Measurements from ENCODE around the gene CACNB4. TPM values are rescaled to one million over a fixed set of nuclear protein-coding genes. Genes with fewer than 3 reads are reported as not detected.

CACNB4 gene
- total and polyA plus RNA-seq, 12 donors, result 0.09 to 0.95 (median 0.38) TPM

- no peak for TF ChIP-seq CTCF (IDR thresholded peaks at IDR 0.05)
- Histone ChIP-seq H3K27me3 (no peaks in the 10 kb centered on the region), H3K4me3 (no peak overlapping the region), H3K27ac (no peak overlapping the region), H3K36me3 (peaks cover 0 to 87% (median 21%) of the 10 kb centered on the region in 9 donors), H3K4me1 (peaks cover 0 to 20% (median 12%) of the 10 kb centered on the region in 9 donors), H3K9me3 (no peaks in the 10 kb centered on the region)
- intact Hi-C loops (cut with DNase I), result no loop called here
- DNase-seq (no peak), ATAC-seq (no peak)
- WGBS, 2 donors, result 98 to 99% methylated on average over 1 of the region's 1 CpG
These were observed 293.5 kb downstream of the CACNB4 start for GRCh38 chr2:151805343-151805742.

GRCh38 chr2:151803811-151804210, 295.0 kb downstream of the CACNB4 start:
- Histone ChIP-seq H3K27ac (no peak overlapping the region), H3K36me3 (peaks cover 0 to 81% (median 21%) of the 10 kb centered on the region in 9 donors)
- no peak for ATAC-seq

GRCh38 chr2:151802315-151802714, 296.5 kb downstream of the CACNB4 start:
- peaks cover 0 to 4% (median 0%) of the 10 kb centered on the region in 9 donors for H3K4me1 ChIP-seq
- no peaks in the 10 kb centered on the region for H3K27me3 ChIP-seq
- intact Hi-C loops (cut with DNase I), result no loop called here
- no peaks in the 10 kb centered on the region for H3K9me3 ChIP-seq
- H3K4me3 ChIP-seq, result no peak overlapping the region
- peaks cover 0 to 84% (median 21%) of the 10 kb centered on the region in 9 donors for H3K36me3 ChIP-seq
- no peak overlapping the region for H3K27ac ChIP-seq
- ATAC-seq, result no peak
- DNase-seq, result no peak
- WGBS, 2 donors, result 90 to 98% methylated on average over 2 of the region's 2 CpGs
- no peak for TF ChIP-seq CTCF (IDR thresholded peaks at IDR 0.05)

More at GRCh38 chr2:151803811-151804210, 295.0 kb downstream of the CACNB4 start:
- no peak for TF ChIP-seq CTCF (IDR thresholded peaks at IDR 0.05)
- no peak overlapping the region for H3K4me3 ChIP-seq
- peaks cover 0 to 17% (median 10%) of the 10 kb centered on the region in 9 donors for H3K4me1 ChIP-seq
- H3K9me3 ChIP-seq, result no peaks in the 10 kb centered on the region
- DNase-seq, result no peak
- H3K27me3 ChIP-seq, result no peaks in the 10 kb centered on the region
- intact Hi-C loops (cut with DNase I), result no loop called here

- WGBS, 2 donors, result 83 to 89% methylated on average over 3 of the region's 3 CpGs
- no peak for ATAC-seq
- H3K4me1 ChIP-seq, result peaks cover 0 to 4% (median 0%) of the 10 kb centered on the region in 9 donors
- no peak overlapping the region for H3K27ac ChIP-seq
- no peak overlapping the region for H3K4me3 ChIP-seq
- no peak for TF ChIP-seq CTCF (IDR thresholded peaks at IDR 0.05)
- intact Hi-C loops (cut with DNase I), result no loop called here
- no peaks in the 10 kb centered on the region for H3K9me3 ChIP-seq
- H3K27me3 ChIP-seq, result no peaks in the 10 kb centered on the region
- H3K36me3 ChIP-seq, result peaks cover 0 to 81% (median 6%) of the 10 kb centered on the region in 9 donors
- no peak for DNase-seq
These were observed 299.0 kb downstream of the CACNB4 start for GRCh38 chr2:151799886-151800292.

All from heart right ventricle (tissue), 16 donors.